Osteoblast (primary cell): ENCODE results near the gene RAB2B. TPM values are rescaled to one million over a fixed set of nuclear protein-coding genes. Genes with fewer than 3 reads are reported as not detected.
A peak's percentile ranks its signal among the peaks of the same experiment; 100 is the strongest.
"Not testable (repeated sequence)": the region's sequence is repeated elsewhere in the genome, so short reads cannot be mapped to it uniquely, and the experiment has no call there.

ENCODE experiments used
- DNase-seq: peaks from one replicate; pipeline ENCODE4 v3.0.0; 2011; ENCODE audit warnings: low spot score, mixed read lengths; ENCODE audit not compliant: insufficient read length; ENCODE audit errors: missing footprints
- H2AFZ ChIP-seq: 2 replicates; pipeline ENCODE4 v1.6.0; 2011; ENCODE audit warnings: mild to moderate bottlenecking, low read length
- H3K27ac ChIP-seq: 2 replicates; pipeline ENCODE4 v1.5.1; 2011; ENCODE audit warnings: mild to moderate bottlenecking, low read depth, low read length, moderate library complexity
- H3K27me3 ChIP-seq: 2 replicates; pipeline ENCODE4 v1.6.0; 2012; ENCODE audit warnings: mild to moderate bottlenecking, control low read depth, inconsistent platforms, low read length, moderate library complexity; ENCODE audit not compliant: insufficient read depth
- H3K36me3 ChIP-seq: 2 replicates; pipeline ENCODE4 v1.5.1; 2011; ENCODE audit warnings: mild to moderate bottlenecking, low read length, control low read depth, moderate library complexity; ENCODE audit not compliant: insufficient read depth
- H3K4me1 ChIP-seq: 2 replicates; pipeline ENCODE4 v1.5.1; 2011; ENCODE audit warnings: mild to moderate bottlenecking, low read length, control low read depth, moderate library complexity; ENCODE audit not compliant: insufficient read depth
- H3K4me2 ChIP-seq: 2 replicates; pipeline ENCODE4 v1.6.0; 2011; ENCODE audit warnings: mild to moderate bottlenecking, low read length; ENCODE audit not compliant: insufficient read depth
- H3K4me3 ChIP-seq: fragments of 200-600 bp; sonication (generic); 3 replicates; pipeline ENCODE4 v1.5.1; 2012; ENCODE audit warnings: mild to moderate bottlenecking, low read length, inconsistent platforms; ENCODE audit not compliant: insufficient read depth
- H3K79me2 ChIP-seq: 2 replicates; pipeline ENCODE4 v1.6.0; 2012; ENCODE audit warnings: mild to moderate bottlenecking, low read length, control low read depth, inconsistent platforms; ENCODE audit not compliant: insufficient read depth
- H3K9me3 ChIP-seq: 2 replicates; pipeline ENCODE4 v1.5.1; 2011; ENCODE audit warnings: low read depth, low read length, control low read depth
- H4K20me1 ChIP-seq: 2 replicates; pipeline ENCODE4 v1.6.0; 2012; ENCODE audit warnings: mild to moderate bottlenecking, low read length, control low read depth; ENCODE audit not compliant: insufficient read depth
- CTCF ChIP-seq: IDR thresholded peaks from 2 replicates; pipeline ENCODE4 v1.5.1; 2011; ENCODE audit warnings: mild to moderate bottlenecking, low read depth, low read length, moderate library complexity; ENCODE audit errors: extremely low read depth
- total RNA-seq: library from RNA; depleted of rRNA; stranded (reverse); fragments of >200 nt; gene quantifications from 2 replicates; pipeline ENCODE4 v1.2.3, GENCODE V29; 2012

Gene RAB2B
- total RNA-seq, 1 donor: 25.0 TPM

GRCh38 chr14:21449899-21450216, 26.9 kb downstream of the RAB2B start:
- Histone ChIP-seq H3K9me3 (no peaks in the 10 kb centered on the region), H3K36me3 (peaks cover 4% of the 10 kb centered on the region), H3K4me2 (no peak overlapping the region), H3K79me2 (peaks cover 96% of the 10 kb centered on the region), H3K27me3 (no peaks in the 10 kb centered on the region), H2AFZ (no peak overlapping the region), H3K27ac (peak overlapping the region; percentile 16), H3K4me3 (no peak overlapping the region), H4K20me1 (peaks cover 24% of the 10 kb centered on the region), H3K4me1 (peaks cover 5% of the 10 kb centered on the region)
- DNase-seq: no peak
- no peak for TF ChIP-seq CTCF

- H3K4me2 ChIP-seq, H3K27me3 ChIP-seq, DNase-seq, H3K36me3 ChIP-seq, H2AFZ ChIP-seq, H3K4me1 ChIP-seq, H3K27ac ChIP-seq, H3K4me3 ChIP-seq, H3K9me3 ChIP-seq: not testable (repeated sequence)
- Histone ChIP-seq H3K79me2 (peaks cover 90% of the 10 kb centered on the region), H4K20me1 (peaks cover 14% of the 10 kb centered on the region)
These were observed 34.1 kb downstream of the RAB2B start for GRCh38 chr14:21442657-21443056.

GRCh38 chr14:21440859-21441258, 35.9 kb downstream of the RAB2B start:
- Histone ChIP-seq H3K27ac (no peak overlapping the region), H3K4me2 (no peak overlapping the region), H3K9me3 (no peaks in the 10 kb centered on the region), H3K79me2 (peaks cover 88% of the 10 kb centered on the region), H4K20me1 (peaks cover 5% of the 10 kb centered on the region), H3K4me3 (no peak overlapping the region), H3K36me3 (no peaks in the 10 kb centered on the region), H2AFZ (no peak overlapping the region), H3K27me3 (no peaks in the 10 kb centered on the region), H3K4me1 (peaks cover 6% of the 10 kb centered on the region)
- peak; percentile 11 for DNase-seq
- TF ChIP-seq CTCF: no peak

- Histone ChIP-seq H4K20me1 (peaks cover 10% of the 10 kb centered on the region), H3K27ac (peak overlapping the region; percentile 92), H3K4me1 (peaks cover 6% of the 10 kb centered on the region), H3K36me3 (no peaks in the 10 kb centered on the region), H3K4me3 (peak overlapping the region; percentile 86), H2AFZ (peak overlapping the region; percentile 91), H3K27me3 (no peaks in the 10 kb centered on the region), H3K9me3 (no peaks in the 10 kb centered on the region), H3K4me2 (peak overlapping the region; percentile 79), H3K79me2 (peaks cover 92% of the 10 kb centered on the region)
- DNase-seq: peak; percentile 96
- TF ChIP-seq CTCF: no peak
These were observed 39.5 kb downstream of the RAB2B start for GRCh38 chr14:21437063-21437901.
